C4-2B (cell line): ENCODE results near the gene ASB11.

Experiments
- ZFX ChIP-seq: fragments of 450-650 bp; IDR thresholded peaks from 2 replicates; pipeline ENCODE4 v1.6.1; 2017
- TF ChIP-seq, protein P1 (sequence below): fragments of 450-650 bp; conservative IDR thresholded peaks from 2 replicates; pipeline ENCODE4 v1.5.1; 2017; ENCODE audit warnings: mild to moderate bottlenecking

DNA sequence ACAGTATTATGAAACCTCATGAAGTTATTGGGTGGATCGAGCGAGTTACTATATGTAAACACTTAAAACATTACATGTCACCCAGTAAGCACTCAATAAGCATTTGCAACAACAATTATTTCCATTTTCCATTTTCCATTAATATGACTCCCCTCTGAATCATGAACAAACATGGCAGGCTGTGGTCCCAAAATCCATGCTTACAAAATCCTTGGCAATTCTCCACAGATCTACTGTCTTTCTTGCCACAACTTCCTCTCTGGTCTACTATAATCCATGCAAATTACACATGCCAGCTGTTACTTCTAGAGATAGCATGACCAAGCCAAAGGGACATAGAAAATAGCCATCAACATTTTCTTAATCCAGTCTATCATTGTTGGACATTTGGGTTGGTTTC lies 22.0 kb downstream of the ASB11 start:
- TF ChIP-seq, protein P1, sequence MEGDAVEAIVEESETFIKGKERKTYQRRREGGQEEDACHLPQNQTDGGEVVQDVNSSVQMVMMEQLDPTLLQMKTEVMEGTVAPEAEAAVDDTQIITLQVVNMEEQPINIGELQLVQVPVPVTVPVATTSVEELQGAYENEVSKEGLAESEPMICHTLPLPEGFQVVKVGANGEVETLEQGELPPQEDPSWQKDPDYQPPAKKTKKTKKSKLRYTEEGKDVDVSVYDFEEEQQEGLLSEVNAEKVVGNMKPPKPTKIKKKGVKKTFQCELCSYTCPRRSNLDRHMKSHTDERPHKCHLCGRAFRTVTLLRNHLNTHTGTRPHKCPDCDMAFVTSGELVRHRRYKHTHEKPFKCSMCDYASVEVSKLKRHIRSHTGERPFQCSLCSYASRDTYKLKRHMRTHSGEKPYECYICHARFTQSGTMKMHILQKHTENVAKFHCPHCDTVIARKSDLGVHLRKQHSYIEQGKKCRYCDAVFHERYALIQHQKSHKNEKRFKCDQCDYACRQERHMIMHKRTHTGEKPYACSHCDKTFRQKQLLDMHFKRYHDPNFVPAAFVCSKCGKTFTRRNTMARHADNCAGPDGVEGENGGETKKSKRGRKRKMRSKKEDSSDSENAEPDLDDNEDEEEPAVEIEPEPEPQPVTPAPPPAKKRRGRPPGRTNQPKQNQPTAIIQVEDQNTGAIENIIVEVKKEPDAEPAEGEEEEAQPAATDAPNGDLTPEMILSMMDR: no peak
- TF ChIP-seq ZFX: no peak
